Colonic mucosa (tissue), 4 donors: Measurements from ENCODE around the gene SND1. TPM values are rescaled to one million over a fixed set of nuclear protein-coding genes. Genes with fewer than 3 reads are reported as not detected.
"Not testable (repeated sequence)": the region's sequence is repeated elsewhere in the genome, so short reads cannot be mapped to it uniquely, and the experiment has no call there.

ENCODE experiments used
- DNase-seq: peaks from one replicate; pipeline ENCODE4 v3.0.0-alpha.2; 2020
- H3K27ac ChIP-seq: fragments of 200-600 bp; one replicate; pipeline ENCODE4 v1.8.0; 2021
- H3K27me3 ChIP-seq: fragments of 200-600 bp; one replicate; pipeline ENCODE4 v1.8.0; 2021
- H3K36me3 ChIP-seq: fragments of 200-600 bp; one replicate; pipeline ENCODE4 v1.8.0; 2021
- H3K4me1 ChIP-seq: fragments of 200-600 bp; one replicate; pipeline ENCODE4 v1.8.0; 2021; ENCODE audit warnings: mild to moderate bottlenecking
- H3K4me3 ChIP-seq: fragments of 200-600 bp; one replicate; pipeline ENCODE4 v1.8.0; 2021
- H3K9ac ChIP-seq, 2 donors: one replicate each; pipeline ENCODE4 v1.7.0; 2013; ENCODE audit warnings: control low read depth in 2 of 2, low read depth in 2 of 2, low read length in 2 of 2
- H3K9me3 ChIP-seq: fragments of 200-600 bp; one replicate; pipeline ENCODE4 v1.8.0; 2021
- intact Hi-C: fragments of 100-400 bp; cut with DNase I; formaldehyde crosslinking; loops from one replicate; pipeline ENCODE4 v1.14.1; 2022
- total RNA-seq, 2 donors: library from RNA; stranded (reverse); fragmentation: NEBNext Ultra II Directional in 1 of 2; extraction: Animal tissue kit (Norgen Biotek cat#: 25700) in 1 of 2; gene quantifications; one replicate each; pipeline ENCODE4 v1.2.1, GENCODE V29; 2021
- TF ChIP-seq, protein P1 (sequence below): fragments of 200-600 bp; IDR thresholded peaks from one replicate; pipeline ENCODE4 v1.8.0; 2022; ENCODE audit warnings: antibody characterized with exemption, mild to moderate bottlenecking
- donor health status: healthy.
- donor health status: DM: no; HTN: no; CAD: no.
- donor health status: DM: no; HTN: no; CAD: no.

The SND1 gene
- total RNA-seq, 2 donors from 2014 or later: 134 to 163 TPM

- Histone ChIP-seq H3K27me3 (peaks cover 18% of the 10 kb centered on the region), H3K4me3 (no peak overlapping the region), H3K4me1 (no peaks in the 10 kb centered on the region), H3K9ac (no peak overlapping the region), H3K36me3 (no peaks in the 10 kb centered on the region), H3K9me3 (no peaks in the 10 kb centered on the region), H3K27ac (no peak overlapping the region)
- DNase-seq: no peak
- intact Hi-C loops: no loop called here
- TF ChIP-seq, protein P1, sequence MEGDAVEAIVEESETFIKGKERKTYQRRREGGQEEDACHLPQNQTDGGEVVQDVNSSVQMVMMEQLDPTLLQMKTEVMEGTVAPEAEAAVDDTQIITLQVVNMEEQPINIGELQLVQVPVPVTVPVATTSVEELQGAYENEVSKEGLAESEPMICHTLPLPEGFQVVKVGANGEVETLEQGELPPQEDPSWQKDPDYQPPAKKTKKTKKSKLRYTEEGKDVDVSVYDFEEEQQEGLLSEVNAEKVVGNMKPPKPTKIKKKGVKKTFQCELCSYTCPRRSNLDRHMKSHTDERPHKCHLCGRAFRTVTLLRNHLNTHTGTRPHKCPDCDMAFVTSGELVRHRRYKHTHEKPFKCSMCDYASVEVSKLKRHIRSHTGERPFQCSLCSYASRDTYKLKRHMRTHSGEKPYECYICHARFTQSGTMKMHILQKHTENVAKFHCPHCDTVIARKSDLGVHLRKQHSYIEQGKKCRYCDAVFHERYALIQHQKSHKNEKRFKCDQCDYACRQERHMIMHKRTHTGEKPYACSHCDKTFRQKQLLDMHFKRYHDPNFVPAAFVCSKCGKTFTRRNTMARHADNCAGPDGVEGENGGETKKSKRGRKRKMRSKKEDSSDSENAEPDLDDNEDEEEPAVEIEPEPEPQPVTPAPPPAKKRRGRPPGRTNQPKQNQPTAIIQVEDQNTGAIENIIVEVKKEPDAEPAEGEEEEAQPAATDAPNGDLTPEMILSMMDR: no peak
Measured at GRCh38 chr7:128102490-128103291, 450.7 kb downstream of the SND1 start.

GRCh38 chr7:128103498-128104107, 451.6 kb downstream of the SND1 start:
- Histone ChIP-seq H3K9me3 (no peaks in the 10 kb centered on the region), H3K4me1 (no peaks in the 10 kb centered on the region), H3K36me3 (no peaks in the 10 kb centered on the region), H3K27me3 (peaks cover 18% of the 10 kb centered on the region), H3K27ac (no peak overlapping the region), H3K4me3 (peak overlapping the region; percentile 32), H3K9ac (peak overlapping the region in 1 of 2 donors; percentile 60)
- no peak for DNase-seq
- TF ChIP-seq, protein P1: no peak
- intact Hi-C loops: no loop called here

DNA sequence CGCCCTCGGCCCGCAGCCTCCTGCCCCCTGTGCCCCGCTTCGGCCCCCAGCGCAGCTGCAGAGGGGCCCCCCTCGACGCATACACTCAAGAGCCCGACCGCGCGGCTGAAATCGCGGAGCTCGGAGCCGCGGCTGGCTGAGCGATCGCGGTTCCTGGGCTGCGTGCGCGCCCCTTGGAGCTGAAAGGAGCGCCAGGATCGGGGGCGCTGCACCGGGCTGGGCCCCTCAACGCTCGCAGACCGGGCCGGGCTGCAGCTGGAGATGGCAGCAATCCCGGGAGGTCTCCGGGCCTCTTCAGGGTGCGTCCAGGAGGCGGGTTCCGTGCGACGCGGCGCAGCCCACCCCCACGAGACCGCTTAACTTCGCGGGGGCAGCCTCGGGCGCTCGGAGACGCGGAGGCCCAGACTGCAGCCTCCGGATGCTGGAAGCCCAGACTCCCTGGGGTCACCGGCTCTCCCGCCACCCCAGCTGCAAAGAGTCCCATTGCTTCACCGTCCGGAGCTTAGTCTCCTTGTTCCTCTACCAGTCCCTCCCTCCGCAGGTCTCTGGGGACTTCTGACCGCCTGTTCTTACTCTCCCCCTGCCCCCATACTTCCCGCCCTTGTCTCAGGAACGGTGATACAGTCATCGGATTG, 452.2 kb downstream of the SND1 start:
- no peaks in the 10 kb centered on the region for H3K36me3 ChIP-seq
- H3K9ac ChIP-seq: no peak overlapping the region
- H3K27ac ChIP-seq: no peak overlapping the region
- H3K4me3 ChIP-seq: peak overlapping the region; percentile 32
- H3K4me1 ChIP-seq: no peaks in the 10 kb centered on the region
- intact Hi-C loops: no loop called here
- H3K9me3 ChIP-seq: no peaks in the 10 kb centered on the region
- H3K27me3 ChIP-seq: peaks cover 18% of the 10 kb centered on the region
- TF ChIP-seq, protein P1: no peak
- DNase-seq: no peak

DNA sequence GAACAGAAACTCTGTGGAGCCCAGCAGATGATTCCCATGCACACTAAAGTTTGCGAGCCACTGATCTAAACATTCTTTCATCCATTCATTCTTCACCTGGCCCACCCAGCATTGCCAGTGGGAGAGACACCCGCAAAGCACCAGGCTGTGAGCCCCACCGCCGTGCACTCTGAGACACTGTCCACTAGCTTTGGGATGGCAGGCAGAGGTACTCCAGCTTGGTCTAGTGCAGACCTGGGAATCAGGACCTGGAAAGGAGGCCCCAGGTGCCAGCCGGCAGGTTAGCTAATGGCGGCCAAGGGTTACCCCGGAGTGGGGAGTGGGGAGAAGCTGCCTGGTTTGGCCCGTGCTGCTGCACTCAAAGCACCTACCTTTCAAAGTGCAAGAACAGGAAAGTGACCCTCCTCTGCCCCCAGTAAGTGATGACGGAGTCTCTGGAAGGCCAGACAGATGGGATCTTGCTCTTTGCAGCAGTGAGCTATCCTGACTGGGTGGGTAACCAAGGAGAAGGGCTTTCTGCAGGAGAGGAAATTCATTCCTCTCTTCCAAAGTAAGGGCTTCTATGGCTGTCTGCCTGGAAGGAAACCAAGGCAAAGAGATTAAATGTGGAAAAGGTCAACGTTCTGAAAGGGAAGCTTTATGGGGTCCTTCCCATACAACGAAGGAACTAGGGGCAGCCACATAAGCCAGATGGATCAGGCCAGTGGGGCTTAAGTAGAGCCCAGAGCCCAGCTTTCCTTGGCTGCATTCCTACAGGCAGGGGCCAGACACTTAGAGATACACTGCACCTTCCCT, 453.4 kb downstream of the SND1 start:
- TF ChIP-seq, protein P1: no peak
- Histone ChIP-seq H3K4me1 (no peaks in the 10 kb centered on the region), H3K9ac (no peak overlapping the region), H3K27me3 (peaks cover 18% of the 10 kb centered on the region), H3K27ac (no peak overlapping the region), H3K9me3 (no peaks in the 10 kb centered on the region), H3K4me3 (no peak overlapping the region), H3K36me3 (no peaks in the 10 kb centered on the region)
- intact Hi-C loops: no loop called here
- no peak for DNase-seq

GRCh38 chr7:128106821-128107220, 454.8 kb downstream of the SND1 start:
- Histone ChIP-seq H3K9me3 (no peaks in the 10 kb centered on the region), H3K27me3 (peaks cover 18% of the 10 kb centered on the region), H3K4me1 (no peaks in the 10 kb centered on the region), H3K27ac (no peak overlapping the region), H3K4me3 (no peak overlapping the region), H3K36me3 (no peaks in the 10 kb centered on the region), H3K9ac (no peak overlapping the region)
- intact Hi-C loops: no loop called here
- DNase-seq: no peak
- TF ChIP-seq, protein P1: no peak

DNA sequence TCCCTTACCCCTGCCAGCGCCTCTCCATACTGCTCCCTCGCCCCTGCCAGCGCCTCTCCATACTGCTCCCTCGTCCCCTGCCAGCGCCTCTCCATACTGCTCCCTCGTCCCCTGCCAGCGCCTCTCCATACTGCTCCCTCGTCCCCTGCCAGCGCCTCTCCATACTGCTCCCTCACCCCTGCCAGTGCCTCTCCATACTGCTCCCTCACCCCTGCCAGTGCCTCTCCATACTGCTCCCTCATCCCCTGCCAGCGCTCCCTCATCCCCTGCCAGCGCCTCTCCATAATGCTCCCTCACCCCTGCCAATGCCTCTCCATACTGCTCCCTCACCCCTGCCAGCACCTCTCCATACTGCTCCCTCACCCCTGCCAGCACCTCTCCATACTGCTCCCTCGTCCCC, 455.5 kb downstream of the SND1 start:
- H3K4me1 ChIP-seq, H3K36me3 ChIP-seq, intact Hi-C loops, H3K9me3 ChIP-seq, H3K9ac ChIP-seq, H3K4me3 ChIP-seq, H3K27ac ChIP-seq, DNase-seq: not testable (repeated sequence)
- H3K27me3 ChIP-seq: peaks cover 18% of the 10 kb centered on the region
